Measurements from ENCODE around the gene ARPC1A.

ARPC1A gene

GRCh38 chr7:99397297-99397983 lies 71.7 kb downstream of the ARPC1A start:
- no peak overlapping the region for H3K23ac ChIP-seq (ENCODE audit: low read length)
- no peak overlapping the region for H2BK5ac ChIP-seq (ENCODE audit: low read depth, low read length, poor library complexity)
- no peak overlapping the region for H3K18ac ChIP-seq (ENCODE audit: low read length)
- peaks cover 3% of the 10 kb centered on the region for H3K79me1 ChIP-seq (ENCODE audit: low read length)
- H3K27me3 ChIP-seq (ENCODE audit: insufficient read depth, low read length), result no peaks in the 10 kb centered on the region
- no peak overlapping the region for H4K91ac ChIP-seq (ENCODE audit: low read depth, low read length)
- H2BK120ac ChIP-seq (ENCODE audit: insufficient read depth, low read length, poor library complexity), result no peak overlapping the region
- H3K9ac ChIP-seq (ENCODE audit: low read length), result no peak overlapping the region
- H3K4me2 ChIP-seq (ENCODE audit: low read length), result no peak overlapping the region
- H2BK12ac ChIP-seq (ENCODE audit: low read length), result no peak overlapping the region
- peaks cover 79 to 82% of the 10 kb centered on the region in 2 experiments for H3K36me3 ChIP-seq (ENCODE audit: control insufficient read depth in 1 of 2, insufficient read depth in 2 of 2, low read length in 2 of 2)
- DNase-seq, result no peak
- no peak overlapping the region for H3K14ac ChIP-seq (ENCODE audit: low read length)
- no peak overlapping the region for H4K12ac ChIP-seq (ENCODE audit: low read depth, low read length)
- no peak overlapping the region for H2AK5ac ChIP-seq (ENCODE audit: low read length)
- H3K27ac ChIP-seq (ENCODE audit: low read depth, low read length), result no peak overlapping the region
- no CpG with 5 or more reads among the region's 18 CpGs for WGBS (ENCODE audit: extremely low coverage, insufficient coverage, insufficient read length)
- H3K4ac ChIP-seq (ENCODE audit: low read depth, low read length), result no peak overlapping the region
- H3K9me3 ChIP-seq (ENCODE audit: insufficient read depth, low read depth, low read length), result no peaks in the 10 kb centered on the region
- no peak overlapping the region for H4K8ac ChIP-seq (ENCODE audit: low read depth, low read length)
- H3K4me3 ChIP-seq (ENCODE audit: low read depth, low read length), result no peak overlapping the region
- H3K79me2 ChIP-seq (ENCODE audit: control insufficient read depth, insufficient read depth, low read length, poor library complexity), result no peaks in the 10 kb centered on the region
- peaks cover under 1 to 8% of the 10 kb centered on the region in 2 experiments for H3K4me1 ChIP-seq (ENCODE audit: control insufficient read depth in 1 of 2, insufficient read depth in 2 of 2, low read length in 2 of 2)
- H2AFZ ChIP-seq (ENCODE audit: insufficient read depth, low read length, poor library complexity), result no peak overlapping the region

GRCh38 chr7:99398891-99399445 lies 73.3 kb downstream of the ARPC1A start:
- H3K23ac ChIP-seq (ENCODE audit: low read length), result no peak overlapping the region
- H2AFZ ChIP-seq (ENCODE audit: insufficient read depth, low read length, poor library complexity), result no peak overlapping the region
- no peak overlapping the region for H4K91ac ChIP-seq (ENCODE audit: low read depth, low read length)
- H4K12ac ChIP-seq (ENCODE audit: low read depth, low read length), result no peak overlapping the region
- H3K27me3 ChIP-seq (ENCODE audit: insufficient read depth, low read length), result no peaks in the 10 kb centered on the region
- DNase-seq, result no peak
- H3K14ac ChIP-seq (ENCODE audit: low read length), result no peak overlapping the region
- no peak overlapping the region for H3K18ac ChIP-seq (ENCODE audit: low read length)
- no peak overlapping the region for H2BK5ac ChIP-seq (ENCODE audit: low read depth, low read length, poor library complexity)
- no peak overlapping the region for H3K4me3 ChIP-seq (ENCODE audit: low read depth, low read length)
- H3K9ac ChIP-seq (ENCODE audit: low read length), result no peak overlapping the region
- WGBS (ENCODE audit: extremely low coverage, insufficient coverage, insufficient read length), result no CpG with 5 or more reads among the region's 5 CpGs
- H3K4me2 ChIP-seq (ENCODE audit: low read length), result no peak overlapping the region
- H4K8ac ChIP-seq (ENCODE audit: low read depth, low read length), result no peak overlapping the region
- H3K36me3 ChIP-seq (ENCODE audit: control insufficient read depth in 1 of 2, insufficient read depth in 2 of 2, low read length in 2 of 2), result peaks cover 81 to 88% of the 10 kb centered on the region in 2 experiments
- H3K27ac ChIP-seq (ENCODE audit: low read depth, low read length), result no peak overlapping the region
- no peak overlapping the region for H2BK12ac ChIP-seq (ENCODE audit: low read length)
- H3K4me1 ChIP-seq (ENCODE audit: control insufficient read depth in 1 of 2, insufficient read depth in 2 of 2, low read length in 2 of 2), result no peaks in the 10 kb centered on the region
- no peak overlapping the region for H3K4ac ChIP-seq (ENCODE audit: low read depth, low read length)
- H2AK5ac ChIP-seq (ENCODE audit: low read length), result no peak overlapping the region
- H3K9me3 ChIP-seq (ENCODE audit: insufficient read depth, low read depth, low read length), result no peaks in the 10 kb centered on the region
- H3K79me2 ChIP-seq (ENCODE audit: control insufficient read depth, insufficient read depth, low read length, poor library complexity), result no peaks in the 10 kb centered on the region
- H3K79me1 ChIP-seq (ENCODE audit: low read length), result no peaks in the 10 kb centered on the region
- H2BK120ac ChIP-seq (ENCODE audit: insufficient read depth, low read length, poor library complexity), result no peak overlapping the region

- Histone ChIP-seq H3K79me2 (ENCODE audit: control insufficient read depth, insufficient read depth, low read length, poor library complexity) (no peaks in the 10 kb centered on the region), H3K18ac (ENCODE audit: low read length) (no peak overlapping the region), H2BK12ac (ENCODE audit: low read length) (no peak overlapping the region), H3K23ac (ENCODE audit: low read length) (no peak overlapping the region), H4K91ac (ENCODE audit: low read depth, low read length) (no peak overlapping the region), H2AFZ (ENCODE audit: insufficient read depth, low read length, poor library complexity) (no peak overlapping the region), H2BK5ac (ENCODE audit: low read depth, low read length, poor library complexity) (no peak overlapping the region), H3K27me3 (ENCODE audit: insufficient read depth, low read length) (no peaks in the 10 kb centered on the region), H3K79me1 (ENCODE audit: low read length) (no peaks in the 10 kb centered on the region), H3K4ac (ENCODE audit: low read depth, low read length) (no peak overlapping the region), H3K9ac (ENCODE audit: low read length) (no peak overlapping the region), H3K4me1 (ENCODE audit: control insufficient read depth in 1 of 2, insufficient read depth in 2 of 2, low read length in 2 of 2) (no peaks in the 10 kb centered on the region), H3K4me2 (ENCODE audit: low read length) (no peak overlapping the region), H4K8ac (ENCODE audit: low read depth, low read length) (no peak overlapping the region), H3K14ac (ENCODE audit: low read length) (no peak overlapping the region), H4K12ac (ENCODE audit: low read depth, low read length) (no peak overlapping the region), H3K9me3 (ENCODE audit: insufficient read depth, low read depth, low read length) (no peaks in the 10 kb centered on the region), H2AK5ac (ENCODE audit: low read length) (no peak overlapping the region), H3K27ac (ENCODE audit: low read depth, low read length) (no peak overlapping the region), H3K36me3 (ENCODE audit: control insufficient read depth in 1 of 2, insufficient read depth in 2 of 2, low read length in 2 of 2) (peaks cover 83 to 90% of the 10 kb centered on the region in 2 experiments), H3K4me3 (ENCODE audit: low read depth, low read length) (no peak overlapping the region), H2BK120ac (ENCODE audit: insufficient read depth, low read length, poor library complexity) (no peak overlapping the region)
- no CpG with 5 or more reads among the region's 6 CpGs for WGBS (ENCODE audit: extremely low coverage, insufficient coverage, insufficient read length)
- no peak for DNase-seq
Measured at GRCh38 chr7:99399597-99399996, 73.9 kb downstream of the ARPC1A start.

GRCh38 chr7:99402854-99403253 lies 77.2 kb downstream of the ARPC1A start:
- no peak overlapping the region for H2BK120ac ChIP-seq (ENCODE audit: insufficient read depth, low read length, poor library complexity)
- H2BK12ac ChIP-seq (ENCODE audit: low read length), result no peak overlapping the region
- no peak overlapping the region for H2BK5ac ChIP-seq (ENCODE audit: low read depth, low read length, poor library complexity)
- H3K27me3 ChIP-seq (ENCODE audit: insufficient read depth, low read length), result no peaks in the 10 kb centered on the region
- no peak overlapping the region for H2AK5ac ChIP-seq (ENCODE audit: low read length)
- H4K91ac ChIP-seq (ENCODE audit: low read depth, low read length), result no peak overlapping the region
- no peak overlapping the region for H3K4me3 ChIP-seq (ENCODE audit: low read depth, low read length)
- H3K79me2 ChIP-seq (ENCODE audit: control insufficient read depth, insufficient read depth, low read length, poor library complexity), result peaks cover 2% of the 10 kb centered on the region
- H3K9ac ChIP-seq (ENCODE audit: low read length), result no peak overlapping the region
- peaks cover 2% of the 10 kb centered on the region for H3K79me1 ChIP-seq (ENCODE audit: low read length)
- no peak overlapping the region for H3K27ac ChIP-seq (ENCODE audit: low read depth, low read length)
- no peak overlapping the region for H4K12ac ChIP-seq (ENCODE audit: low read depth, low read length)
- DNase-seq, result no peak
- no peak overlapping the region for H3K4me2 ChIP-seq (ENCODE audit: low read length)
- peaks cover 0 to 7% of the 10 kb centered on the region in 2 experiments for H3K4me1 ChIP-seq (ENCODE audit: control insufficient read depth in 1 of 2, insufficient read depth in 2 of 2, low read length in 2 of 2)
- H2AFZ ChIP-seq (ENCODE audit: insufficient read depth, low read length, poor library complexity), result no peak overlapping the region
- no peak overlapping the region for H3K23ac ChIP-seq (ENCODE audit: low read length)
- peaks cover 59 to 66% of the 10 kb centered on the region in 2 experiments for H3K36me3 ChIP-seq (ENCODE audit: control insufficient read depth in 1 of 2, insufficient read depth in 2 of 2, low read length in 2 of 2)
- H3K4ac ChIP-seq (ENCODE audit: low read depth, low read length), result no peak overlapping the region
- no peak overlapping the region for H3K14ac ChIP-seq (ENCODE audit: low read length)
- H4K8ac ChIP-seq (ENCODE audit: low read depth, low read length), result no peak overlapping the region
- no peaks in the 10 kb centered on the region for H3K9me3 ChIP-seq (ENCODE audit: insufficient read depth, low read depth, low read length)
- WGBS (ENCODE audit: extremely low coverage, insufficient coverage, insufficient read length), result no CpG with 5 or more reads among the region's 3 CpGs
- no peak overlapping the region for H3K18ac ChIP-seq (ENCODE audit: low read length)
